Keratinocyte (primary cell): ENCODE measurements around the gene C2CD3.

Experiments used
- EZH2 ChIP-seq: IDR thresholded peaks from one replicate; pipeline ENCODE4 v1.6.1; 2012; ENCODE audit warnings: inconsistent platforms, mild to moderate bottlenecking, low read length, moderate library complexity
- TF ChIP-seq, protein P1 (sequence below), 3 experiments: IDR thresholded peaks in 1 of 3; conservative IDR thresholded peaks in 1 of 3; optimal IDR thresholded peaks in 1 of 3; 2 replicates in 2 of 3; 3 replicates in 1 of 3; pipeline versions ENCODE3 to v1.5.1; 2011; ENCODE audit warnings: low read length in 3 of 3, mild to moderate bottlenecking in 3 of 3, moderate library complexity in 2 of 3, control low read depth in 1 of 3, inconsistent platforms in 1 of 3; ENCODE audit not compliant: insufficient read depth in 2 of 3; ENCODE audit errors: extremely low read depth in 1 of 3

DNA sequence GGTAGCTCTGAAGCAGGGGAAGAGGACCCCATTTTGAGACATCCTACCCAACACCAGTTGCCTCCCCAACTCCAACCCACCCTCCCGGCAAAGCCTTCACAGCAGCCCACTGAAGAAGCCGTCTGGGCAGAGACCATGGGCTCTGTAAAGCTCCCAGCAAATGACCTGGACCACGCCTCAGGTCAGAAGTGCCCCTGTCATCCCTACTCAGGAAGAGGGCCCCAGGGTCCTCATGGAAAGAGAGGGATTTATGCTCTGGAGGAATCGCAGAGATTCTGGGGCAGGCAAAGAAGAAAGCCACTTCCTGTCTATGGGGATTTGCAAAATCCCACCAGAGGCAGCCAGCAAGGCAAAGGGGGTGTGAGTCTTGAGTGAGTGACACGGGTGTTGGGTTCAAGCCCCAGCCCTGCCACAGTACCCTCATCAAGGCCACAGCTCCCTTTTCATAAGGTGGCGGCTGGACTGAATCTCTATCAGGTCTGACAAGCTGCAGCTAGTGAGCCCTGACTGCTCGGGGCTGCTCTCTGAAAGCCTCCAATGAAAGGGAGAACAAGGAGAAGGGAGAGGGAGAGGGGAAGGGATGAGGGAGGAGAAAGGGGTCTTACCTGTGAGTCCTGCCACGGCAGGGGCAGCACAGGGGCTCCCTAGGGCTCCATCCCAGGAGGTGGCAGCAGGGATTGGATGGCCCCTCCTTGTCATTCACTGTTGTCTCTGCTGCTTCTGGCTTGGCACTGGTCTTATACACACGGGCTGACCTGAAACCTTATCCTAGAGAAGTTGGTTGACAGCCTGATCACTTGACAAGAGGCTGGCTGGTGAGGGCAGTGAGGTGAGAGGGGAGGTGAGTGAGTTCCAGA, 162.2 kb downstream of the C2CD3 start, which contains the start of gene UCP3:
- no peak for TF ChIP-seq EZH2
- TF ChIP-seq, protein P1, sequence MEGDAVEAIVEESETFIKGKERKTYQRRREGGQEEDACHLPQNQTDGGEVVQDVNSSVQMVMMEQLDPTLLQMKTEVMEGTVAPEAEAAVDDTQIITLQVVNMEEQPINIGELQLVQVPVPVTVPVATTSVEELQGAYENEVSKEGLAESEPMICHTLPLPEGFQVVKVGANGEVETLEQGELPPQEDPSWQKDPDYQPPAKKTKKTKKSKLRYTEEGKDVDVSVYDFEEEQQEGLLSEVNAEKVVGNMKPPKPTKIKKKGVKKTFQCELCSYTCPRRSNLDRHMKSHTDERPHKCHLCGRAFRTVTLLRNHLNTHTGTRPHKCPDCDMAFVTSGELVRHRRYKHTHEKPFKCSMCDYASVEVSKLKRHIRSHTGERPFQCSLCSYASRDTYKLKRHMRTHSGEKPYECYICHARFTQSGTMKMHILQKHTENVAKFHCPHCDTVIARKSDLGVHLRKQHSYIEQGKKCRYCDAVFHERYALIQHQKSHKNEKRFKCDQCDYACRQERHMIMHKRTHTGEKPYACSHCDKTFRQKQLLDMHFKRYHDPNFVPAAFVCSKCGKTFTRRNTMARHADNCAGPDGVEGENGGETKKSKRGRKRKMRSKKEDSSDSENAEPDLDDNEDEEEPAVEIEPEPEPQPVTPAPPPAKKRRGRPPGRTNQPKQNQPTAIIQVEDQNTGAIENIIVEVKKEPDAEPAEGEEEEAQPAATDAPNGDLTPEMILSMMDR (optimal IDR thresholded peaks at IDR 0.05 in 1 of 3, IDR thresholded peaks at IDR 0.05 in 1 of 3, conservative IDR thresholded peaks at IDR 0.05 in 1 of 3; ENCODE audit: extremely low read depth in 1 of 3, insufficient read depth in 2 of 3, low read length in 3 of 3) = no peak
